ENCODE measurements around the gene LARP6. TPM values are rescaled to one million over a fixed set of nuclear protein-coding genes. Genes with fewer than 3 reads are reported as not detected.
"Not testable (repeated sequence)": the region's sequence is repeated elsewhere in the genome, so short reads cannot be mapped to it uniquely, and the experiment has no call there.

The LARP6 gene
- total RNA-seq, 4 donors from 2014 or later: 0.35 to 23.9 (median 6.0) TPM

- no peaks in the 10 kb centered on the region for H3K9me3 ChIP-seq
- peaks cover 0 to 7% (median 0%) of the 10 kb centered on the region in 4 donors for H3K4me1 ChIP-seq
- no peaks in the 10 kb centered on the region for H3K36me3 ChIP-seq
- no peak for DNase-seq
- no peaks in the 10 kb centered on the region for H3K27me3 ChIP-seq
- H3K27ac ChIP-seq: no peak overlapping the region
- no peak overlapping the region for H3K4me3 ChIP-seq
- TF ChIP-seq POLR2A (IDR thresholded peaks at IDR 0.05): no peak
- TF ChIP-seq, protein P1, sequence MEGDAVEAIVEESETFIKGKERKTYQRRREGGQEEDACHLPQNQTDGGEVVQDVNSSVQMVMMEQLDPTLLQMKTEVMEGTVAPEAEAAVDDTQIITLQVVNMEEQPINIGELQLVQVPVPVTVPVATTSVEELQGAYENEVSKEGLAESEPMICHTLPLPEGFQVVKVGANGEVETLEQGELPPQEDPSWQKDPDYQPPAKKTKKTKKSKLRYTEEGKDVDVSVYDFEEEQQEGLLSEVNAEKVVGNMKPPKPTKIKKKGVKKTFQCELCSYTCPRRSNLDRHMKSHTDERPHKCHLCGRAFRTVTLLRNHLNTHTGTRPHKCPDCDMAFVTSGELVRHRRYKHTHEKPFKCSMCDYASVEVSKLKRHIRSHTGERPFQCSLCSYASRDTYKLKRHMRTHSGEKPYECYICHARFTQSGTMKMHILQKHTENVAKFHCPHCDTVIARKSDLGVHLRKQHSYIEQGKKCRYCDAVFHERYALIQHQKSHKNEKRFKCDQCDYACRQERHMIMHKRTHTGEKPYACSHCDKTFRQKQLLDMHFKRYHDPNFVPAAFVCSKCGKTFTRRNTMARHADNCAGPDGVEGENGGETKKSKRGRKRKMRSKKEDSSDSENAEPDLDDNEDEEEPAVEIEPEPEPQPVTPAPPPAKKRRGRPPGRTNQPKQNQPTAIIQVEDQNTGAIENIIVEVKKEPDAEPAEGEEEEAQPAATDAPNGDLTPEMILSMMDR (IDR thresholded peaks at IDR 0.05): no peak
Observed at GRCh38 chr15:70823196-70823595, 30.8 kb downstream of the LARP6 start.

DNA sequence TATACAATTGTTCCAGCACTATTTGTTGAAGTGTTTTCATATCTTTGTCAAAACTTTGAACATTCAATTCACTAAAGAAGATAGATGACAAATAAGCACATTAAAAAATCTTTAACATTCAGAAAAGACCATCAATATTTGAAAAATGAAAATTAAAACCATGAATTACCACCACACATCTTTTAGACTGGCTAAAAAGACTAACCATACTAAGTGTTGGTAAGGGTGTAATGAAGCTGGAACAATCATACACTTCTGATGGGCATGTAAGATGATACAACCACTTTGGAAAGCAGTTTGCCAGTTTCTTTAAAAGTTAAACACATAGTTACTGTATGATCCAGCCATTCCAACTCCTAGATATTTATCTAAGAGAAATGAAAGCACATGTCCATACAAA is 33.7 kb downstream of the LARP6 start:
- peaks cover 0 to 6% (median 0%) of the 10 kb centered on the region in 4 donors for H3K4me1 ChIP-seq
- no peaks in the 10 kb centered on the region for H3K27me3 ChIP-seq
- no peaks in the 10 kb centered on the region for H3K9me3 ChIP-seq
- H3K4me3 ChIP-seq: no peak overlapping the region
- H3K36me3 ChIP-seq: no peaks in the 10 kb centered on the region
- TF ChIP-seq, protein P1 (IDR thresholded peaks at IDR 0.05): no peak
- no peak for TF ChIP-seq POLR2A (IDR thresholded peaks at IDR 0.05)
- H3K27ac ChIP-seq: no peak overlapping the region
- DNase-seq: no peak

DNA sequence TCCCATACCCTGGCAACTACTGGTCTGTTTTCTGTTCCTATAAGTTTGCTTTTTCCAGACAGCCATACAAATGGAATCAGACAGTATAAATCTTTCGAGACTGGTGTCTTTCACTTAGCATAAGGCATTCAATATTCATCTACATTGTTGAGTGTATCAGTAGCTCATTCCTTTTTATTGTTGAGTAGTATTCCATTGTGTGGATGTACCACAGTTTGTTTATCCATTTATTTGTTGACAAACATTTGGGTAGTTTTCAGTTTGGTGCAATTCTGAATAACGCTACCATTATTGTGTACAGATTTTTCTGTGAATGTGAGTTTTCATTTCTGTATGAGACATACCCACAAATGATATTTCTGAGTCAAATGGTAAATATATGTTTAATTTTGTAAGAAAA is 35.4 kb downstream of the LARP6 start:
- Histone ChIP-seq H3K9me3 (no peaks in the 10 kb centered on the region), H3K27me3 (no peaks in the 10 kb centered on the region), H3K4me3 (no peak overlapping the region), H3K36me3 (no peaks in the 10 kb centered on the region), H3K4me1 (no peaks in the 10 kb centered on the region), H3K27ac (no peak overlapping the region)
- TF ChIP-seq POLR2A (IDR thresholded peaks at IDR 0.05): no peak
- TF ChIP-seq, protein P1 (IDR thresholded peaks at IDR 0.05): no peak
- DNase-seq: no peak

- H3K27me3 ChIP-seq: no peaks in the 10 kb centered on the region
- no peak overlapping the region for H3K4me3 ChIP-seq
- no peaks in the 10 kb centered on the region for H3K4me1 ChIP-seq
- H3K36me3 ChIP-seq: no peaks in the 10 kb centered on the region
- no peaks in the 10 kb centered on the region for H3K9me3 ChIP-seq
- no peak for DNase-seq
- no peak overlapping the region for H3K27ac ChIP-seq
- no peak for TF ChIP-seq POLR2A (IDR thresholded peaks at IDR 0.05)
- TF ChIP-seq, protein P1 (IDR thresholded peaks at IDR 0.05): no peak
Observed at GRCh38 chr15:70817266-70817665, 36.7 kb downstream of the LARP6 start.

- H3K27me3 ChIP-seq: no peaks in the 10 kb centered on the region
- H3K9me3 ChIP-seq: no peaks in the 10 kb centered on the region
- no peak overlapping the region for H3K4me3 ChIP-seq
- H3K36me3 ChIP-seq: no peaks in the 10 kb centered on the region
- H3K27ac ChIP-seq: no peak overlapping the region
- no peak for TF ChIP-seq POLR2A (IDR thresholded peaks at IDR 0.05)
- DNase-seq: no peak
- no peaks in the 10 kb centered on the region for H3K4me1 ChIP-seq
Observed at GRCh38 chr15:70815604-70816003, 38.4 kb downstream of the LARP6 start.

- not testable (repeated sequence) for H3K4me1 ChIP-seq, H3K27ac ChIP-seq, H3K27me3 ChIP-seq, DNase-seq, H3K4me3 ChIP-seq, H3K9me3 ChIP-seq, H3K36me3 ChIP-seq
Observed at GRCh38 chr15:70815011-70815410, 38.9 kb downstream of the LARP6 start.

DNA sequence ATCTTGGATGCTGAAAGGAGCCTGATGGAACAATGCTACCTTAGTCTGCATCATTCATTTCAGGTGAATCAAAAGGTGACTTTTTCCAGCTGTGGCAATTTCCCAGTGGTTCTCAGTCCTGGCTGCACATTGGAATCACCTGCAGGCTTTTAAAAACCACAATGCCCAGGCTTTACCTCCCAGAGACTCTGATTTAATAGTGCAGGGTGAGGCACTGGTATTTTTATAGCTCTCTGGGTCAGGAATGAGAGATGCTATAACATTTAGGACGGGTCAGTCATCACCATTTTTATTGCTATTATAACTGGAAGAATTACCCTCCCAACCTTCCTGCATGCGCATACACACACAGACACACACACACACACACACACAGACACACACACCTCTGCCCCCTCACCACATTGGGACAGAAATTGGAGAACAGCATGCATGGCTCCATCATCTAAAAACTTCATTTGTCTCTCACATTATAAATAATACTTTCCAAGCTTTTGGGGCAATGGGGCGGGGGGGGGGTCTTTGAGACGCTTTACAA is 41.1 kb downstream of the LARP6 start:
- no peaks in the 10 kb centered on the region for H3K9me3 ChIP-seq
- no peak for TF ChIP-seq POLR2A (IDR thresholded peaks at IDR 0.05)
- TF ChIP-seq, protein P1 (IDR thresholded peaks at IDR 0.05): no peak
- no peaks in the 10 kb centered on the region for H3K4me1 ChIP-seq
- H3K36me3 ChIP-seq: no peaks in the 10 kb centered on the region
- H3K27me3 ChIP-seq: no peaks in the 10 kb centered on the region
- no peak overlapping the region for H3K4me3 ChIP-seq
- no peak for DNase-seq
- no peak overlapping the region for H3K27ac ChIP-seq
